Suppressor macrophage treated with lipopolysaccharide for 4 hours (primary cell): ENCODE results near the gene CPHXL2.

Source experiments
- DNase-seq: peaks from one replicate; pipeline ENCODE4 v3.0.0-alpha.2; 2020

Gene CPHXL2

GRCh38 chr16:75635036-75635435, 41.8 kb downstream of the CPHXL2 start:
- no peak for DNase-seq

DNA sequence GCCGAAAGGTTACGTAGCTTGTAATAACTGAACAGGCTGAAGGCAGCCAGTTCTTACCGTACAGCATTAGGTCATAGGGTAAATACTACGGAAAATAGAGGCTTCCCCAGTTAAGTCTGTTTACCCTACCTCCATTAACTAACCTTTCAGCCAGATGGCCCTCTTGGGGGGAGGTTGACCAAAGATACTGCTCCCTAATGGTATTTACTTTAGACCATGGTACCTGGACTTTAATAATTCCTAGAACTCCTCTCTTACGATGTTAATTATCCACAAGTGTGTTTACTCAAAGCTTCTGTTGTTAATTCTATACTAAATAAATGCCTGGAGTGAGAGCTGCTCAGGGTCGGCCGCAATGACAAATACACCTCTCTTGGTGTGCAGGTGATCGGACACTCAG, 44.0 kb downstream of the CPHXL2 start:
- DNase-seq = no peak

- no peak for DNase-seq
Observed at GRCh38 chr16:75630052-75630451, 46.8 kb downstream of the CPHXL2 start.

- DNase-seq = no peak
Observed at GRCh38 chr16:75629132-75629531, 47.7 kb downstream of the CPHXL2 start.

DNA sequence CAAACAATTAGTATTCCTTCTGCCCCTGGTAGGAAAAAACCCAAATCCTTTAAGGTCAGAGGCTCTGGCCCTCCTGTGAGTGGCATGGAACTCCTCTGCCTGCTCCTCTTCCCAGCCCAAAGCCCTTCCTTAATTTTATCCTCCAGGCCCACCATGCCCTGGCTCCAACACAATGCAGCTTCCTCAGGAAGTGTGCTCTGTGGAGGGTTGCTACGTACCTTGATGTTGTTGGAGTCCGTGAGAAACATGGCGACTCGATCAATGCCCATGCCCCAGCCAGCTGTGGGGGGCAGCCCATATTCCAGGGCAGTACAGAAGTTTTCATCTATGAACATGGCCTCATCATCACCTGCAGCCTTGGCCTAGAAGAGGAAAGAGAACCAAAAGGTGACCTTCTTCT, 48.5 kb downstream of the CPHXL2 start:
- no peak for DNase-seq

DNA sequence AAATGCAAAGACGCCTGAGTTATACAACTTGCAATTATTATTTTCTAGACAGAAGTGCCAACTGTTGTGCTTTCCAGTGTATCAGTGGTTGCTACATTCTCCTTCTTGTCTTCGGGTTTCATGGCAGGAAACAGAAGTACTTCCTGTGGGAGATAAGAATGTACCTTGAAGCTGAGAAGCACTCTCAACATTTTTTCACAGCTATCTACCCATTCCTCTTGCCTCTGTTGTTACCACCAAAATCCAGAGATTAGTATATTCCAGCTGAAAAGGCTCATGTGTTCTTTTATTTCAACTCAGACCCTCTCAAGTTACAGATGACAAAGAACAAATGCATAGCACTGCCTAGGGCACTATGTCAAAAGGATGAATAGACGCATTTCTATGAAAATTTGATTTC, 49.0 kb downstream of the CPHXL2 start:
- DNase-seq = no peak

DNA sequence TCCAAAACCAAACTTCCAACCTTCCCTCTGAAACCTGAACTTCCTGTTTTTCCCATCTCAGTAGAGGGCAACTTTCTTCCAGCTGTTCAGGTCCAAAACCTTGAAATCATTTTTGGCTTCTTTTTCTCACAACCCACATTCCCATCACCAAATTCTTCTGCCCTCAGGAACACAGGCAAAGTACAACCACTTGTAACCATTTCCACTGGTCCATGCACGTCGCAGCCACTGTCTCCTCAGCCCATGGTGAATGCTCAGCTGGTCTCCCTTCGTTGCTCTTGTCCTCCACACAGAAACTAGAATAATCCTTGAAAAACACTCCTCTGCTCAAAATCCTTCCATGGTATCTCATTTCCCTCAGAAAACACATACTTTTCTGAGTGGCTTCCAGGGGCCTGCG, 50.0 kb downstream of the CPHXL2 start:
- no peak for DNase-seq

DNA sequence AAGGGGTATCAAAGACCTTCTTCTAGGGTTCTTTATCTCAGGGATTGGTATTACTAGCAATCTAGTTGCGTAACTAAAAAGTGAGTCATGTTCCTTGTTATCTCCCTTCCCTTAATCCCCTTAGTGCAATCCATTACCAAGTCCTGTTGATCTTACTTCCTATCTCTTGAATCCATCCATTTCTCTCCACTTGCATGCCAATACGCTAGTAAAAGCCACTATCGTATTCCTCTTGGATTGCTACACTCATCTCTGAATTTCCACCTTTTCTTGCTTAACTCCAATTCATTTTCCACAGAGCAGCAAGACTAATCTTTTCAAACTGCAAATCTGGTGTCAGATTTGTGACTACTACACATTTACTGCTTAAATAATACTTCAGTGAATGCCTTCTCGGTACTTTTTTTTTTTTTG, 51.9 kb downstream of the CPHXL2 start:
- DNase-seq = no peak

DNA sequence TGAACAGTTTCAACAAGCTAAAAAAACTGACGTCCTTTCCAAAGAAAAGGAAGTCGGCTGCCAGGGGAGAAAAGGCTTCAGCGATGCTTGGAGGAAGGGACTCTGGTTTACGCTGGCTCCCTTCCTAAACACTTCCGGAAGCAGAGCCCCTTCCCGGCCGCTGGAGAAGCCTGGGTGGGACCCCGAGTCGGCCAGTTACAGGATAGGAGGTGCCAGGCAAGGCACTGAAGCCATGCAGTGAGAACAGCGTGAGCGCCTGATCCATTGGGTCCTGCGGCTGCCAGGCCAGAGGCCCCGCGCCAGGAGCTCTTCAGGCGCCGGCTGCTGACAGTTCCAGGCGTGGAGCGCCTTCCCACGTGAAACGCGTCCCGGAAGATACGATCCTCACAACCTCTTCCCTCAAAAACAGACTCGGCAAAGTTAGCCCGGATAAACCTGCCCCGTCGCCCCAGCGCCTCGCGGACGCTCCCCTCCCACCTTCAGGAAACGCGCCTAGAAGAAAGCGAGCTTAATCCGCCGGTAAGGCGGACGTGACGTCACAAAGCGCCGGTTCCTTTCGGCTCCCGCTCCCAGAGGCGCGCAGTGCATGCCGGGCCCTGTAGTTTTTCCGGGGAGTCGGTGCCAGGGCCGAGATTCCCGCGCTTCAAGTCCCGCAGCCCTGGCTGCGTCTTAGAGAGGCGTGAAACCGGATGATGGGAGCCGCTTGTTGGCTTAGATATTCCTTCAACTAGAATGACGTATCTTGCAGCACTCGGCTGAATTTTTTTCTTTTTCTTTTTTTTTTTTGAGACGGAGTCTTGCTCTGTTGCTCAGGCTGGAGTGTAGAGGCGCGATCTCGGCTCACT, 53.8 kb downstream of the CPHXL2 start, which contains the start of gene ADAT1:
Gene ADAT1 (minus strand): TSS at position 521 of the 845 bp plus-strand sequence. CDS start 2,482 bp downstream, outside the sequence.
- peak; percentile 98 for DNase-seq

GRCh38 chr16:75621170-75621477, 55.7 kb downstream of the CPHXL2 start:
- no peak for DNase-seq

- DNase-seq = no peak
Observed at GRCh38 chr16:75620326-75621169, 56.3 kb downstream of the CPHXL2 start.

- no peak for DNase-seq
Observed at GRCh38 chr16:75618780-75619179, 58.0 kb downstream of the CPHXL2 start.

GRCh38 chr16:75617121-75617520, 59.7 kb downstream of the CPHXL2 start:
- DNase-seq = no peak

- no peak for DNase-seq
Observed at GRCh38 chr16:75616521-75617010, 60.2 kb downstream of the CPHXL2 start.

GRCh38 chr16:75615619-75616018, 61.2 kb downstream of the CPHXL2 start:
- DNase-seq = no peak

DNA sequence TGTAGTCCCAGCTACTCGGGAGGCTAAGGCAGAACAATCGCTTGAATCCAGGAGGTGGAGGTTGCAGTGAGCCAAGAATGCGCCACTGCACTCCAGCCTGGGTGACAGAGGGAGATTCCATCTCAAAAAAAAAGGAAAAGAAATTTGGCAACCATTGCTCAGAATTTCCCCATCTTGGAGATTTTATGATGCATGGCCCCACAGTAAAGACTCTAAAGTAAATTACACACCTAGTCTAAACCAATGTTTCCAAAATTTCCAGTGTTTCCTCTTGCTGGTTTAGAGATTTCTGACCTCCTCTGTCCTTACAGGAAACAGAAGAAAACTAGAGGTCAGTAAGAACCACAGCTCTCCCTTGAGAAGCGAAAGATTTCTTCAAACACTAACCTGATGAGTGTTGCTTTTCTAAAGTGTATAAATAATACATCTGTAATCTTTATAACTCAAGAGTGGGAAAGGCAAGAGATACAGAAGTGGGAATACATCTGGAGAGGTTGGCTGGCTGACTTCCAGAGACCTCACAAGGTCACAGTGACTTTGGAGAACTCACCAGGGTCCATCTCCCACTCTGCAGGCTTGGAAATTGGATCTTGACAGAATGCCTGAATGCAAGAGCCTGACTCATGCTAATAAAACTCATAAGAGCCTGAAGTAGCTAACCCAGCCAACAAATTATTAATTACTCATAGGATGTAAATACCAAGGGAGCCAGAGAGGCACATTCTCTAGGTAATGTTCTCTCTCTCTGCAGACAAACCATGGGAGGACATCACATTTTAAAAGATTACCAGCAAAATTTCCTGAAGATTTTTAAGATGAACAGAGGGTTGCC, 62.5 kb downstream of the CPHXL2 start:
- peak; percentile 18 for DNase-seq
